Measurements from ENCODE around the gene KSR1.

KSR1 gene

GRCh38 chr17:27590864-27591263 lies 134.6 kb downstream of the KSR1 start:
- no peak for DNase-seq (ENCODE audit: low read depth in 2 of 2)

GRCh38 chr17:27591986-27592385 lies 135.7 kb downstream of the KSR1 start:
- no peak for DNase-seq (ENCODE audit: low read depth in 2 of 2)

GRCh38 chr17:27593232-27593856 lies 137.1 kb downstream of the KSR1 start:
- DNase-seq (ENCODE audit: low read depth in 2 of 2) = no peak

- DNase-seq (ENCODE audit: low read depth in 2 of 2) = no peak
Measured at GRCh38 chr17:27593857-27594255, 137.6 kb downstream of the KSR1 start.

GRCh38 chr17:27595208-27595607 lies 139.0 kb downstream of the KSR1 start:
- DNase-seq (ENCODE audit: low read depth in 2 of 2) = no peak

- no peak for DNase-seq (ENCODE audit: low read depth in 2 of 2)
Measured at GRCh38 chr17:27596096-27596495, 139.8 kb downstream of the KSR1 start.

GRCh38 chr17:27596566-27597187 lies 140.4 kb downstream of the KSR1 start:
- no peak for DNase-seq (ENCODE audit: low read depth in 2 of 2)

GRCh38 chr17:27597188-27597580 lies 140.9 kb downstream of the KSR1 start:
- DNase-seq (ENCODE audit: low read depth in 2 of 2) = no peak

- no peak for DNase-seq (ENCODE audit: low read depth in 2 of 2)
Measured at GRCh38 chr17:27597783-27598320, 141.6 kb downstream of the KSR1 start.

GRCh38 chr17:27598337-27599050 lies 142.2 kb downstream of the KSR1 start:
- DNase-seq (ENCODE audit: low read depth in 2 of 2) = no peak

- no peak for DNase-seq (ENCODE audit: low read depth in 2 of 2)
Measured at GRCh38 chr17:27600471-27600870, 144.2 kb downstream of the KSR1 start.

- DNase-seq (ENCODE audit: low read depth in 2 of 2) = peak; percentile 77 to 85
Measured at GRCh38 chr17:27601069-27601974, 145.1 kb downstream of the KSR1 start.

- DNase-seq (ENCODE audit: low read depth in 2 of 2) = no peak
Measured at GRCh38 chr17:27601975-27602302, 145.7 kb downstream of the KSR1 start.

- peak; percentile 63 to 65 for DNase-seq (ENCODE audit: low read depth in 2 of 2)
Measured at GRCh38 chr17:27602721-27603420, 146.6 kb downstream of the KSR1 start.

GRCh38 chr17:27603421-27603770 lies 147.1 kb downstream of the KSR1 start:
- no peak for DNase-seq (ENCODE audit: low read depth in 2 of 2)

GRCh38 chr17:27603880-27604794 lies 147.9 kb downstream of the KSR1 start:
- no peak for DNase-seq (ENCODE audit: low read depth in 2 of 2)

GRCh38 chr17:27605409-27605808 lies 149.2 kb downstream of the KSR1 start:
- DNase-seq (ENCODE audit: low read depth in 2 of 2) = no peak

- DNase-seq (ENCODE audit: low read depth in 2 of 2) = no peak
Measured at GRCh38 chr17:27607521-27608091, 151.4 kb downstream of the KSR1 start.

GRCh38 chr17:27608328-27609230 lies 152.3 kb downstream of the KSR1 start:
- DNase-seq (ENCODE audit: low read depth in 2 of 2) = no peak

All from stimulated activated CD4-positive, alpha-beta T cell treated with anti-CD3 and anti-CD28 coated beads, Interleukin-1b, Interleukin-23, amount 100 ng/mL, for 4 hours (primary cell).